Hepatocyte (in vitro differentiated cells): ENCODE results near the gene HSFX4.

ENCODE experiments used
- CTCF ChIP-seq: fragments of 200-600 bp; sonication (generic); IDR thresholded peaks from 2 replicates; pipeline ENCODE4 v1.5.1; 2016; ENCODE audit warnings: antibody characterized with exemption, mild to moderate bottlenecking; ENCODE audit not compliant: poor library complexity
- EZH2 ChIP-seq: fragments of 200-600 bp; sonication (generic); IDR thresholded peaks from 2 replicates; pipeline ENCODE4 v1.6.1; 2016; ENCODE audit warnings: antibody characterized with exemption, mild to moderate bottlenecking, borderline replicate concordance
- EZH2phosphoT487 ChIP-seq: fragments of 200-600 bp; sonication (generic); IDR thresholded peaks from one replicate; pipeline ENCODE4 v1.6.1; 2018; ENCODE audit warnings: antibody characterized with exemption, mild to moderate bottlenecking, low read depth, moderate library complexity; ENCODE audit not compliant: unreplicated experiment, severe bottlenecking

DNA sequence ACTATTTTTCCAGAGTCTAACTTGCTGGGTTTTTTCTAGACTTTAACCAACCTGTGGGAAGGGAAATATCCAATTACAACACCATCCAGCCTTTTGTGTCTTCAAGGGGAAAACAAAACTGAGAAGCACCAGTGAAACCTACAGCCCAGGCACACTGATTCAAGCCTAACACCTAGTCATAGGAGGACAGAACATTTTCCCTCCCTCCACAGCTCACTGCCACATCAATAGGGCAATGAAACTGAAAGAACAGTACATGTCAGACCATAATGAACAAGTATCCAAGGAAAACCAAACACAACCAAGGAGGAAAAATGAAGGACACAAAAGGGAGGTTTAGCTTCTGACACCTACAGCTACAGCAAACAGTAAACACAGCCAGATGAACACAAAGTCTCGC lies 30.8 kb upstream of the HSFX4 start:
- TF ChIP-seq CTCF: no peak
- TF ChIP-seq EZH2phosphoT487: no peak
- TF ChIP-seq EZH2: no peak
